Left renal pelvis (tissue), 4 donors: ENCODE results near the gene APMAP. TPM values are rescaled to one million over a fixed set of nuclear protein-coding genes. Genes with fewer than 3 reads are reported as not detected.

Source experiments
- DNase-seq, 4 donors: peaks; one replicate each; pipeline ENCODE4 v3.0.0-alpha.2; 2013; ENCODE audit warnings: low read depth in 4 of 4, low spot score in 3 of 4
- polyA plus RNA-seq, 4 donors: library from polyadenylated mRNA; unstranded; fragments of 120-200 nt; gene quantifications; one replicate each; pipeline ENCODE4 v1.2.1, GENCODE V29; 2013; ENCODE audit not compliant: insufficient read length in 4 of 4

Gene APMAP
- polyA plus RNA-seq, 4 donors = 89.4 to 108 (median 97.1) TPM

- no peak for DNase-seq
These were observed 22.5 kb downstream of the APMAP start for GRCh38 chr20:24970030-24970553.

GRCh38 chr20:24969186-24970029 lies 23.1 kb downstream of the APMAP start:
- no peak for DNase-seq

DNA sequence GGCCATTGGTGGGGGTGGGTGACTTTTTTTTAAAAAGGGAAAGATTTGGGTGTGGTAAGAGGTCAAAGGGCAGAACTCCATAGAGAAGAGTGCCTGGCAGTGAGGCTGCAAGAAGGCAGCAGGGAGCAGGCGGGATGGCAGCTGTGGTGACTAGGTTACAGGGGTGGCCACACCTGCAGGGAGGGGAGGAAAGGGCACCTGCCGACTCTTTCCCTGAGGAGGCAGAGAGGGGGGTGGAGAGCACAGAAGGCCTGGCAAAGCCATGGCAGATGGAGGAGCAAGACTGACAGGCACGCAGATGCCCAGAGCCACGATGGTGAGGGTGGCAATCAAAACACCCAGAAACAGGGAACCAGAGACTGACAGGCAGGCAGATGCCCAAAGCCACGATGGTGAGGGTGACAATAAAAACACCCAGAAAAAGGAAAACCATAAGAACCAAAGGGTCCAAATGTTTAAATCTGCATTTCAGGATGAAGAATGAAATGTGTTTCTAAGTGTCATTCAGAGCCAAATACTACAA lies 24.2 kb downstream of the APMAP start:
- DNase-seq = no peak

DNA sequence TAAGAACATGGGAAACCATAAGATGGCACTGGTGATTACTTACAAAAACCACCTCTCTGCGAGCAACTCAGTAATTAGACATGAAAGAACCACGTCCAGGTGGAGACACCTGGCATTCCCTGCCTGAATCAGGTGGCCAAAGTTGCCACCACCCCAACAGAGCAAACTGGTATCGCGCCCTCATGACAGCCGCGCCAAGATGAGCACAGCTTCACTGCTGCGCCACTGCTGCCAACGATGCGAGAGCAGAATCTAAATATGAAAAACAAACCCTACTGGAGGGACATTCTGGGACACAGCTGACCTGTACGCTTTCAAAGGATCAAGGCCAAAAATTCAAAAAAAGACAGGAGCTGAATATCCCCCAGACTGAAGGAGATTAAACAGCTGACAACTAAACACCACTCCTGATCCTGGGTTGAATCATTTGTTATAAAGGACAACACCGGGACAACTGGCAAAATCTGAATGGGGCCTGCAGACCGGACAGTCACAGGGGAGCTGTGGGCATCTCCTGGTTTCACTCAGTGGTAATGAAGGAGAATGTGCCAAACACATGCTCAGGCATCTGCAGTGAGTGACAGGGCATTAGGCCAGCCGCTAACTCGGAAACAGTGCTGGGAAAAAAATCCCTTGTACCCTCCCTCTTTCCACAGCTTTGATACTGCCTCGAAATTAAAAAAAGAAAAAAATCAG lies 26.1 kb downstream of the APMAP start:
- DNase-seq = no peak

DNA sequence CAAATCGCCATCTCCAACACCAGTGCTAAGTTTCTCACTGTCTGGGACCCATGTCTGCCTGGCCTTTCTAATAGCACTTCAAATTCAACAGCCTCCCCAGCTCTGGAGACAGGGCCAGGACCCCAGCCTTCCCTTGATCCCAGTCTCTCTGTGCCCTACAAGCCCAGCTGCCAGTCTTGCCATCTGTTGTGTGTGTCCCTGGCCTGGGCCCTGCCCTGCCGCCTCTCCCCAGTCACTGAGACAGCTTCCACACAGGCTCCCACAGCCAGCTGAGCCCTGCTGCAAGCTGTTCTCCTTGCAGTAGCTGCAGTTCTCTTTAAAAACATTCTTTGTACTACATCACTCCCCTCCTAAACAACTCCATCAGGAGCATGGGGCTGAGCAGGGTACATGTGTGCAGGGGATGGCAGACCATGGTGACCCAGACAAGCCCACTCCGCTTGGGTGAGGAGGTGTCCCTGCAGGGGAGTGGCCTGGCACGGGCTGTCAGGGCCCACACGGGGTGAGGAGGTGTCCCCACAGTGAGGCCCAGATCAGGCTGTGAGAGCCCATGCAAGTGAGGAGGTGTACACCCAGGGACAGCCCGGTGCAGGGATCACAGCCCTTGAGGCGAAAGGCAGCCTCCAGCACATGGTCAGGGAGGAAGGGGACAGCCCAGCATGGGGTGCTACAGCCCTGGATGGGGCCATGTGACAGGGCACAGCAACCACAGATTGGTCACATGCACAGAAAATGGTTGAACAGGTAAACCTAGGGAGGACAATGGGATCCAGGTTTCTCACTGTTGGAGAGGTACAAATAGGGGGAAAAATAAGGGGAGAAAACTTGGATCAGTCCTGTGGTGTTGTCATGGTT lies 27.3 kb downstream of the APMAP start:
- no peak for DNase-seq

GRCh38 chr20:24964506-24964840 lies 28.1 kb downstream of the APMAP start:
- DNase-seq = no peak

GRCh38 chr20:24963672-24964505 lies 28.7 kb downstream of the APMAP start:
- DNase-seq = no peak

DNA sequence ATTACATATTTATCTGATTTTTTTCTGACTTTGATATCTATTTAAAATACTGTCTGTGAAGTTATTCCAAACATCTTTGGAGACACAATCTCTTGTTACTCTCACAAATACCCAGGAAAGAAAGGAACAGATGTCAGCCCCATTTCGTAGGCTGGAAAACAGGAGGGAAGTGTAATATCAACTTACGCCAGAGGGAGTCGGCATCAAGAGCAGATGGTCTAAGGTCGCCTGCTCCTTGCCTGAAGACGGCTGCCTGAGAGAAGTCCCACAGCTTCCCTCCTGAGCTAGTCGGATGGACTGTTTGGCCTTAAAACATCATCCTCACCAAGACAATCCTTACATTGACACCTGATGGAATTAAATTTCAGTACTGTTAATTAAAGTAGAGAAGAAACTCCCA lies 30.0 kb downstream of the APMAP start:
- DNase-seq = no peak

DNA sequence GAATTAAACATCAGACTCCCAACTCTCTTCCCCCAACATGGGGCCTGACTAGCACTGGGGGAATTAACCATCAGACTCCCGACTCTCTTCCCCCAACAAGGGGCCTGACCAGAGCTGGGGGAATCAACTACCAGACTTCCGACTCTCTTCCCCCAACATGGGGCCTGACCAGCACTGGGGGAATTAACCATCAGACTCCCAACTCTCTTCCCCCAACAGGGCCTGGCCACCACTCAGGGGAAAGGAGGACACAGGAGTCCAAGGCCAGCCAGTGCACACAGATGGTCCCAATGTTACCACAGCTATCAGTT lies 30.4 kb downstream of the APMAP start:
- no peak for DNase-seq

DNA sequence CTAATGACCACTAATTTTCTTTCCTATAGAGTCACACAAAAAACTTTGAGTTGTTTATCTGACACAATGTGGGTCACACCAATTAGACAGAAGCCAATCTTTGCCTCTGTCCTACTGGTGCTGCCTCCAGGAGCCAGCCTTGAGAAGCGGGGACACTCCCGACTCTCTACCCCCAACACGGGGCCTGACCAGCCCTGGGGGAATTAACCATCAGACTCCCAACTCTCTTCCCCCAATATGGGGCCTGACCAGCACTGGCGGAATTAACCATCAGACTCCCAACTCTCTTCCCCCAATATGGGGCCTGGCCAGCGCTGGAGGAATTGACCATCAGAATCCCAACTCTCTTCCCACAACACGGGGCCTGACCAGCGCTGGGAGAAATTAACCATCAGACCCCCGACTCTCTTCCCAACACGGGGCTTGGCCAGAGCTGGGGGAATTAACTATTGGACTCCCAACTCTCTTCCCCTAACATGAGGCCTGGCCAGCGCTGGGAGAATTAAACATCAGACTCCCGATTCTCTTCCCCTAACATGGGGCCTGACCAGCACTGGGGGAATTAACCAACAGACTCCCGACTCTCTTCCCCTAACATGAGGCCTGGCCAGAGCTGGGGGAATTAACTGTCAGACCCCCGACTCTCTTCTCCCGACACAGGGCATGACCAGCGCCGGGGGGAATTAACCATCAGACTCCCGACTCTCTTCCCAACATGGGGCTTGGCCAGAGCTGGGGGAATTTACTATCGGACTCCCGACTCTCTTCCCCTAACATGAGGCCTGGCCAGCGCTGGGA lies 31.0 kb downstream of the APMAP start:
- DNase-seq = no peak

DNA sequence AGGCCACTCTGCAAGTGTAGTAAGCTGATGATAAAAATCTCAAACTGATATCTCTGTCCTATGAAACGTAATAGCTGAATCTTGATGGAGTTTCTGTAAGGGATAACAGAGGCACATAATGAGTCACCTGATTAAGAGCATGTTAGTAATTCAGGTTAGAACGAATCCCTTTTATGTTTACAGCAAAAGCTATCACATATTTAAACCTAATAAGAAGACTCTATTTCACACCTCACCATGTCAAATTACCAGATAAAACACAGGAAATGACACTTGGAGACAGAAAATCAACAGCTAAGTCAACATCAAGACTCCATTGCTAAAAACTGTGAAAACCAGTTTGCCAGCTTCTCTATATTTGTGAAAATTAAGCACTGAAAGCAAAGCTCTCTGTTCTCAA lies 31.7 kb downstream of the APMAP start:
- DNase-seq = no peak

GRCh38 chr20:24960302-24960801 lies 32.2 kb downstream of the APMAP start:
- DNase-seq = no peak

GRCh38 chr20:24959591-24960301 lies 32.8 kb downstream of the APMAP start:
- no peak for DNase-seq

GRCh38 chr20:24958506-24959385 lies 33.8 kb downstream of the APMAP start:
- no peak for DNase-seq

GRCh38 chr20:24957326-24958016 lies 35.1 kb downstream of the APMAP start:
- DNase-seq = no peak

GRCh38 chr20:24956001-24956841 lies 36.3 kb downstream of the APMAP start:
- DNase-seq = no peak
